Stimulated activated CD8-positive, alpha-beta memory T cell treated with anti-CD3 and anti-CD28 coated beads, Interleukin-2, amount 100 ng/mL, for 48 hours (primary cell): ENCODE results near the gene POLE.

Experiments
- DNase-seq, 2 donors: peaks; one replicate each; pipeline ENCODE4 v3.0.0-alpha.2; 2020; ENCODE audit warnings: low read depth in 2 of 2

Gene POLE

GRCh38 chr12:132631666-132632065 lies 55.5 kb downstream of the POLE start:
- no peak for DNase-seq

- DNase-seq: no peak
These were observed 56.5 kb downstream of the POLE start for GRCh38 chr12:132630672-132631071.

GRCh38 chr12:132629330-132629729 lies 57.8 kb downstream of the POLE start:
- DNase-seq: no peak

GRCh38 chr12:132625731-132626430 lies 61.3 kb downstream of the POLE start:
- DNase-seq: no peak

GRCh38 chr12:132624910-132625630 lies 62.1 kb downstream of the POLE start:
- no peak for DNase-seq

- no peak for DNase-seq
These were observed 62.8 kb downstream of the POLE start for GRCh38 chr12:132624186-132624855.

GRCh38 chr12:132623072-132623869 lies 63.9 kb downstream of the POLE start:
- no peak for DNase-seq

- no peak for DNase-seq
These were observed 64.6 kb downstream of the POLE start for GRCh38 chr12:132622437-132623071.

- DNase-seq: no peak
These were observed 65.3 kb downstream of the POLE start for GRCh38 chr12:132621657-132622435.

GRCh38 chr12:132620899-132621656 lies 66.1 kb downstream of the POLE start:
- no peak for DNase-seq

GRCh38 chr12:132620113-132620898 lies 66.8 kb downstream of the POLE start:
- DNase-seq: no peak

GRCh38 chr12:132619386-132620112 lies 67.6 kb downstream of the POLE start:
- DNase-seq: no peak

GRCh38 chr12:132619071-132619385 lies 68.1 kb downstream of the POLE start:
- no peak for DNase-seq

- no peak for DNase-seq
These were observed 68.5 kb downstream of the POLE start, which contains the start of gene P2RX2 for GRCh38 chr12:132618683-132619043. Gene P2RX2 (plus strand): TSS chr12:132618776. CDS start chr12:132618817, 41 bp downstream.

- DNase-seq: no peak
These were observed 69.1 kb downstream of the POLE start for GRCh38 chr12:132617822-132618682.

- no peak for DNase-seq
These were observed 69.9 kb downstream of the POLE start for GRCh38 chr12:132617135-132617701.

GRCh38 chr12:132615579-132616038 lies 71.5 kb downstream of the POLE start:
- DNase-seq: no peak
